HepG2 (cell line): Measurements from ENCODE around the gene TEKT2. TPM values are rescaled to one million over a fixed set of nuclear protein-coding genes. Genes with fewer than 3 reads are reported as not detected.

Experiments
- BRF2 ChIP-seq: sonication (generic); formaldehyde crosslinking; IDR thresholded peaks from 2 replicates; pipeline ENCODE4 v1.8.1; 2022; ENCODE audit warnings: mild to moderate bottlenecking, missing genetic modification reagents
- DNMT1 ChIP-seq: sonication (generic); formaldehyde crosslinking; IDR thresholded peaks from 2 replicates; pipeline ENCODE4 v1.5.1; 2020; ENCODE audit warnings: mild to moderate bottlenecking, missing genetic modification reagents
- GTF2F1 ChIP-seq: fragments of 150-350 bp; IDR thresholded peaks from 2 replicates; pipeline ENCODE4 v1.6.1; 2014; ENCODE audit warnings: low read length
- HMGXB3 ChIP-seq: sonication (generic); formaldehyde crosslinking; IDR thresholded peaks from 2 replicates; pipeline ENCODE4 v1.4.0; 2020; ENCODE audit warnings: missing genetic modification reagents, borderline replicate concordance
- IKZF1 ChIP-seq: fragments of 450-650 bp; IDR thresholded peaks from 2 replicates; pipeline ENCODE4 v1.7.1; 2016
- NR0B2 ChIP-seq: sonication (generic); formaldehyde crosslinking; IDR thresholded peaks from 2 replicates; pipeline ENCODE4 v1.4.0; 2020; ENCODE audit warnings: mild to moderate bottlenecking, missing genetic modification reagents
- ZBTB38 ChIP-seq: sonication (generic); formaldehyde crosslinking; IDR thresholded peaks from 2 replicates; pipeline ENCODE4 v1.5.1; 2020; ENCODE audit warnings: mild to moderate bottlenecking, missing genetic modification reagents
- ZC3H4 ChIP-seq: sonication (generic); formaldehyde crosslinking; IDR thresholded peaks from 2 replicates; pipeline ENCODE4 v1.4.0; 2020; ENCODE audit warnings: missing genetic modification reagents, borderline replicate concordance
- ZNF781 ChIP-seq: sonication (generic); formaldehyde crosslinking; IDR thresholded peaks from 2 replicates; pipeline ENCODE4 v1.5.1; 2020; ENCODE audit warnings: borderline replicate concordance, mild to moderate bottlenecking, missing genetic modification reagents; ENCODE audit errors: not compliant biosample characterization
- ZSCAN30 ChIP-seq: sonication (generic); formaldehyde crosslinking; IDR thresholded peaks from 2 replicates; pipeline ENCODE4 v1.5.0; 2020; ENCODE audit warnings: mild to moderate bottlenecking, missing genetic modification reagents
- polyA plus RNA-seq, 8 experiments: library from polyadenylated mRNA; depleted of rRNA in 3 of 8; stranded (reverse) in 7 of 8; unstranded in 1 of 8; fragments of >200 nt; fragmentation: Illumina TruSeq in 4 of 8; extraction: Trizol in 4 of 8; gene quantifications; 2 replicates each; pipeline versions ENCODE4 v1.2.1 to v1.2.3, GENCODE V29; 2011 to 2016; ENCODE audit warnings: low read depth in 4 of 8, missing spikeins in 1 of 8, mixed read lengths in 1 of 8; ENCODE audit not compliant: insufficient read depth in 1 of 8
- total RNA-seq, 5 experiments: library from RNA; depleted of rRNA; stranded (reverse); fragments of >200 nt; fragmentation: Illumina TruSeq; extraction: Trizol; gene quantifications; 2 replicates each; pipeline ENCODE4 v1.2.3, GENCODE V29; 2016; ENCODE audit warnings: low read depth in 1 of 5

The TEKT2 gene
- total and polyA plus RNA-seq, 2 of the 13 experiments (the other 11 are each of a cell fraction or from before 2014, with no cell fraction given), result 0.31 to 0.38 TPM

- TF ChIP-seq HMGXB3 (CRISPR knock-in tag), result no peak
- TF ChIP-seq GTF2F1, result no peak
- no peak for TF ChIP-seq IKZF1
- TF ChIP-seq BRF2 (CRISPR knock-in tag), result no peak
- TF ChIP-seq NR0B2 (CRISPR knock-in tag), result no peak
- TF ChIP-seq ZBTB38, result no peak
- no peak for TF ChIP-seq DNMT1 (CRISPR knock-in tag)
- no peak for TF ChIP-seq ZSCAN30
- TF ChIP-seq ZNF781 (CRISPR knock-in tag), result no peak
- no peak for TF ChIP-seq ZC3H4 (CRISPR knock-in tag)
These were observed 1.2 kb downstream of the TEKT2 start (continued) for GRCh38 chr1:36085126-36085525.
